Measurements from ENCODE around the gene CDO1.

GRCh38 chr5:115774684-115775083, 41.8 kb downstream of the CDO1 start:
- TF ChIP-seq CTCF (optimal IDR thresholded peaks at IDR 0.05 in 1 of 3, IDR thresholded peaks at IDR 0.05 in 1 of 3, conservative IDR thresholded peaks at IDR 0.05 in 1 of 3; ENCODE audit: extremely low read depth in 1 of 3, insufficient read depth in 2 of 3, low read length in 3 of 3) (no peak), EZH2 (IDR thresholded peaks at IDR 0.05; ENCODE audit: low read length) (no peak)
